Measurements from ENCODE around the gene TMEM134. TPM values are rescaled to one million over a fixed set of nuclear protein-coding genes. Genes with fewer than 3 reads are reported as not detected.
A peak's percentile ranks its signal among the peaks of the same experiment; 100 is the strongest.

The TMEM134 gene
- polyA plus RNA-seq, 2 donors = 154 to 160 TPM

- Histone ChIP-seq H3K4me3 (ENCODE audit: low read depth in 1 of 2, low read length in 2 of 2) (peak overlapping the region in 1 of 2 donors; percentile 36), H3K27me3 (ENCODE audit: control insufficient read depth in 1 of 2, insufficient read depth in 2 of 2, low read length in 2 of 2) (no peaks in the 10 kb centered on the region), H3K27ac (ENCODE audit: low read depth in 2 of 2, low read length in 1 of 2) (peak overlapping the region; percentile 92 to 96), H3K36me3 (ENCODE audit: control insufficient read depth in 2 of 2, insufficient read depth in 2 of 2, low read length in 1 of 2) (peaks cover 0 to 6% of the 10 kb centered on the region in 2 donors), H3K4me1 (ENCODE audit: control insufficient read depth in 2 of 2, insufficient read depth in 2 of 2, low read length in 1 of 2) (peaks cover 6 to 25% of the 10 kb centered on the region in 2 donors), H3K9me3 (ENCODE audit: control insufficient read depth in 2 of 2, insufficient read depth in 1 of 2, low read depth in 1 of 2, low read length in 1 of 2) (no peaks in the 10 kb centered on the region)
- 44 to 68% methylated on average over 20 of the region's 20 CpGs for WGBS, 2 donors
Measured at GRCh38 chr11:67463680-67464410, 5.2 kb downstream of the TMEM134 start.

GRCh38 chr11:67463186-67463585, 5.9 kb downstream of the TMEM134 start:
- WGBS, 2 donors = 78 to 83% methylated on average over 10 of the region's 10 CpGs

GRCh38 chr11:67458266-67458665, 10.8 kb downstream of the TMEM134 start:
- no peaks in the 10 kb centered on the region for H3K27me3 ChIP-seq (ENCODE audit: control insufficient read depth in 1 of 2, insufficient read depth in 2 of 2, low read length in 2 of 2)

More at GRCh38 chr11:67463186-67463585, 5.9 kb downstream of the TMEM134 start:
- Histone ChIP-seq H3K27me3 (ENCODE audit: control insufficient read depth in 1 of 2, insufficient read depth in 2 of 2, low read length in 2 of 2) (no peaks in the 10 kb centered on the region), H3K4me1 (ENCODE audit: control insufficient read depth in 2 of 2, insufficient read depth in 2 of 2, low read length in 1 of 2) (peaks cover 6 to 25% of the 10 kb centered on the region in 2 donors), H3K9me3 (ENCODE audit: control insufficient read depth in 2 of 2, insufficient read depth in 1 of 2, low read depth in 1 of 2, low read length in 1 of 2) (no peaks in the 10 kb centered on the region), H3K27ac (ENCODE audit: low read depth in 2 of 2, low read length in 1 of 2) (no peak overlapping the region), H3K36me3 (ENCODE audit: control insufficient read depth in 2 of 2, insufficient read depth in 2 of 2, low read length in 1 of 2) (peaks cover 0 to 6% of the 10 kb centered on the region in 2 donors), H3K4me3 (ENCODE audit: low read depth in 1 of 2, low read length in 2 of 2) (no peak overlapping the region)

GRCh38 chr11:67457453-67457852, 11.6 kb downstream of the TMEM134 start:
- no peaks in the 10 kb centered on the region for H3K36me3 ChIP-seq (ENCODE audit: control insufficient read depth in 2 of 2, insufficient read depth in 2 of 2, low read length in 1 of 2)

More at GRCh38 chr11:67458266-67458665, 10.8 kb downstream of the TMEM134 start:
- H3K36me3 ChIP-seq (ENCODE audit: control insufficient read depth in 2 of 2, insufficient read depth in 2 of 2, low read length in 1 of 2) = no peaks in the 10 kb centered on the region
- 88 to 91% methylated on average over 17 to 19 of the region's 19 CpGs for WGBS, 2 donors
- H3K27ac ChIP-seq (ENCODE audit: low read depth in 2 of 2, low read length in 1 of 2) = no peak overlapping the region
- H3K4me3 ChIP-seq (ENCODE audit: low read depth in 1 of 2, low read length in 2 of 2) = no peak overlapping the region
- no peaks in the 10 kb centered on the region for H3K9me3 ChIP-seq (ENCODE audit: control insufficient read depth in 2 of 2, insufficient read depth in 1 of 2, low read depth in 1 of 2, low read length in 1 of 2)
- H3K4me1 ChIP-seq (ENCODE audit: control insufficient read depth in 2 of 2, insufficient read depth in 2 of 2, low read length in 1 of 2) = no peaks in the 10 kb centered on the region

GRCh38 chr11:67456068-67456705, 12.9 kb downstream of the TMEM134 start:
- H3K4me3 ChIP-seq (ENCODE audit: low read depth in 1 of 2, low read length in 2 of 2) = no peak overlapping the region
- H3K4me1 ChIP-seq (ENCODE audit: control insufficient read depth in 2 of 2, insufficient read depth in 2 of 2, low read length in 1 of 2) = no peaks in the 10 kb centered on the region
- no peak overlapping the region for H3K27ac ChIP-seq (ENCODE audit: low read depth in 2 of 2, low read length in 1 of 2)
- no peaks in the 10 kb centered on the region for H3K9me3 ChIP-seq (ENCODE audit: control insufficient read depth in 2 of 2, insufficient read depth in 1 of 2, low read depth in 1 of 2, low read length in 1 of 2)
- H3K36me3 ChIP-seq (ENCODE audit: control insufficient read depth in 2 of 2, insufficient read depth in 2 of 2, low read length in 1 of 2) = no peaks in the 10 kb centered on the region
- 80 to 82% methylated on average over 25 of the region's 25 CpGs for WGBS, 2 donors
- H3K27me3 ChIP-seq (ENCODE audit: control insufficient read depth in 1 of 2, insufficient read depth in 2 of 2, low read length in 2 of 2) = no peaks in the 10 kb centered on the region

More at GRCh38 chr11:67457453-67457852, 11.6 kb downstream of the TMEM134 start:
- Histone ChIP-seq H3K27ac (ENCODE audit: low read depth in 2 of 2, low read length in 1 of 2) (no peak overlapping the region), H3K4me3 (ENCODE audit: low read depth in 1 of 2, low read length in 2 of 2) (no peak overlapping the region), H3K27me3 (ENCODE audit: control insufficient read depth in 1 of 2, insufficient read depth in 2 of 2, low read length in 2 of 2) (no peaks in the 10 kb centered on the region), H3K4me1 (ENCODE audit: control insufficient read depth in 2 of 2, insufficient read depth in 2 of 2, low read length in 1 of 2) (no peaks in the 10 kb centered on the region), H3K9me3 (ENCODE audit: control insufficient read depth in 2 of 2, insufficient read depth in 1 of 2, low read depth in 1 of 2, low read length in 1 of 2) (no peaks in the 10 kb centered on the region)
- WGBS, 2 donors = 93 to 95% methylated on average over 12 of the region's 12 CpGs

GRCh38 chr11:67455054-67455453, 14.0 kb downstream of the TMEM134 start, which contains the start of gene CABP4:
Gene CABP4, plus strand, starts transcription at chr11:67455354. Its CDS starts 70 bp downstream, at chr11:67455424.
- H3K27ac ChIP-seq (ENCODE audit: low read depth in 2 of 2, low read length in 1 of 2) = no peak within 1 kb of the TSS
- H3K36me3 ChIP-seq (ENCODE audit: control insufficient read depth in 2 of 2, insufficient read depth in 2 of 2, low read length in 1 of 2) = no peaks in the 10 kb centered on the region
- H3K4me3 ChIP-seq (ENCODE audit: low read depth in 1 of 2, low read length in 2 of 2) = no peak within 1 kb of the TSS
- no peaks in the 10 kb centered on the region for H3K27me3 ChIP-seq (ENCODE audit: control insufficient read depth in 1 of 2, insufficient read depth in 2 of 2, low read length in 2 of 2)
- no peaks in the 10 kb centered on the region for H3K4me1 ChIP-seq (ENCODE audit: control insufficient read depth in 2 of 2, insufficient read depth in 2 of 2, low read length in 1 of 2)
- H3K9me3 ChIP-seq (ENCODE audit: control insufficient read depth in 2 of 2, insufficient read depth in 1 of 2, low read depth in 1 of 2, low read length in 1 of 2) = no peaks in the 10 kb centered on the region
- WGBS, 2 donors = 78 to 87% methylated on average over 3 of the region's 3 CpGs

GRCh38 chr11:67453816-67454732, 15.0 kb downstream of the TMEM134 start:
- no peak overlapping the region for H3K27ac ChIP-seq (ENCODE audit: low read depth in 2 of 2, low read length in 1 of 2)
- no peak overlapping the region for H3K4me3 ChIP-seq (ENCODE audit: low read depth in 1 of 2, low read length in 2 of 2)
- 82 to 88% methylated on average over 19 to 21 of the region's 21 CpGs for WGBS, 2 donors

GRCh38 chr11:67452141-67452952, 16.7 kb downstream of the TMEM134 start, which contains the start of gene GPR152:
Gene GPR152, minus strand, starts transcription at chr11:67452729. Its CDS starts 5 bp downstream, at chr11:67452724.
- 74 to 75% methylated on average over 33 of the region's 33 CpGs for WGBS, 2 donors
- Histone ChIP-seq H3K4me1 (ENCODE audit: control insufficient read depth in 2 of 2, insufficient read depth in 2 of 2, low read length in 1 of 2) (no peaks in the 10 kb centered on the region), H3K36me3 (ENCODE audit: control insufficient read depth in 2 of 2, insufficient read depth in 2 of 2, low read length in 1 of 2) (no peaks in the 10 kb centered on the region), H3K9me3 (ENCODE audit: control insufficient read depth in 2 of 2, insufficient read depth in 1 of 2, low read depth in 1 of 2, low read length in 1 of 2) (no peaks in the 10 kb centered on the region), H3K4me3 (ENCODE audit: low read depth in 1 of 2, low read length in 2 of 2) (no peak within 1 kb of the TSS), H3K27ac (ENCODE audit: low read depth in 2 of 2, low read length in 1 of 2) (peak within 1 kb of the TSS in 1 of 2 donors; percentile 18), H3K27me3 (ENCODE audit: control insufficient read depth in 1 of 2, insufficient read depth in 2 of 2, low read length in 2 of 2) (no peaks in the 10 kb centered on the region)

More at GRCh38 chr11:67453816-67454732, 15.0 kb downstream of the TMEM134 start:
- Histone ChIP-seq H3K27me3 (ENCODE audit: control insufficient read depth in 1 of 2, insufficient read depth in 2 of 2, low read length in 2 of 2) (no peaks in the 10 kb centered on the region), H3K36me3 (ENCODE audit: control insufficient read depth in 2 of 2, insufficient read depth in 2 of 2, low read length in 1 of 2) (no peaks in the 10 kb centered on the region), H3K9me3 (ENCODE audit: control insufficient read depth in 2 of 2, insufficient read depth in 1 of 2, low read depth in 1 of 2, low read length in 1 of 2) (no peaks in the 10 kb centered on the region), H3K4me1 (ENCODE audit: control insufficient read depth in 2 of 2, insufficient read depth in 2 of 2, low read length in 1 of 2) (no peaks in the 10 kb centered on the region)

All from esophagus (tissue), 2 donors.